G401.6 (cell line): ENCODE data around the gene MAVS.
"Not testable (repeated sequence)": the region's sequence is repeated elsewhere in the genome, so short reads cannot be mapped to it uniquely, and the experiment has no call there.

Experiments
- FAIRE-seq: peaks from 2 replicates; lab custom pipeline; 2012; peaks lifted over from hg19 to GRCh38; lab: Jason Lieb, UNC

MAVS gene

DNA sequence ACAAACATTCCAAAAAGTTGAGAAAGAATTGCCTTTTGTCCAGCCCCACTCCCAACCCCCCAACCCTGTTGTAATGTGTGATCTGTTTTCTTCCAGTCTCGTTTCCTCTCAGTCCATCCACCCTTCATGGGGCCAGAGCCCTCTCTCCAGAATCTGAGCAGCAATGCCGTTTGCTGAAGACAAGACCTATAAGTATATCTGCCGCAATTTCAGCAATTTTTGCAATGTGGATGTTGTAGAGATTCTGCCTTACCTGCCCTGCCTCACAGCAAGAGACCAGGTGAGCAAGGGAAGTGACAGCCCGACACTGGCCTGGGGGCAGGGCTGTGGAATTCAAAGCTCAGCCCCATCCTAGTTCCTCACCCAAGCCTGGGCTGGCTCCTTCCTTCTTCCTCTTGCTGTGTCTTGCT, 7.8 kb downstream of the MAVS start:
- FAIRE-seq = no peak

DNA sequence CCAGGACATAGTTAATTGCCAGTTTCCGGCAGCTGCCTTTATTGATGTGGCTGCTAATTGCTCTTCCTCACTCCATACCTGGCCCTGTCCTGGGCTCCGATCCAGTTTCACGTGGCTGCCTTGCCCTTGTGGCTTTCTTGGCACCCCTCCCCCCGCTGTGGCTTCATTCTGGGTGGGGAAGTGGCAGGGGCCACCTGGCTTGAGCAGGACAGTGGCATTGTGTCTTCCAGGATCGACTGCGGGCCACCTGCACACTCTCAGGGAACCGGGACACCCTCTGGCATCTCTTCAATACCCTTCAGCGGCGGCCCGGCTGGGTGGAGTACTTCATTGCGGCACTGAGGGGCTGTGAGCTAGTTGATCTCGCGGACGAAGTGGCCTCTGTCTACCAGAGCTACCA, 10.8 kb downstream of the MAVS start:
- FAIRE-seq = no peak

DNA sequence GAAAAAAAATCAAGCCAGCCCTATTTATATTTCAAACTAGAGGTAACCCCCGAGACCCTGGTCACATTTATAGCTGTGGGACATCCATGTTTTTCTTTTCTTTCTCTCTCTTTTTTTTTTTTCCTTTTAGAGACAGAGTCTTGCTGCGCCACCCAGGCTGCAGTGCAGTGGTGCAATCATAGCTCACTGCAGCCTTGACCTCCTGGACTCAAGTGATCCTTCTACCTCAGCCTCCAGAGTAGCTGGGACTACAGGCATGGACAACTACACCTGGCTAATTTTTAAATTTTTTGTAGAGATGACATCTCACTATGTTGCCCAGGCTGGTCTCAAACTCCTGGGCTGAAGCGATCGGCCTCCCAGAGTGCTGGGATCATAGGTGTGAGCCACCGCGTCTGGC, 12.1 kb downstream of the MAVS start:
- no peak for FAIRE-seq

DNA sequence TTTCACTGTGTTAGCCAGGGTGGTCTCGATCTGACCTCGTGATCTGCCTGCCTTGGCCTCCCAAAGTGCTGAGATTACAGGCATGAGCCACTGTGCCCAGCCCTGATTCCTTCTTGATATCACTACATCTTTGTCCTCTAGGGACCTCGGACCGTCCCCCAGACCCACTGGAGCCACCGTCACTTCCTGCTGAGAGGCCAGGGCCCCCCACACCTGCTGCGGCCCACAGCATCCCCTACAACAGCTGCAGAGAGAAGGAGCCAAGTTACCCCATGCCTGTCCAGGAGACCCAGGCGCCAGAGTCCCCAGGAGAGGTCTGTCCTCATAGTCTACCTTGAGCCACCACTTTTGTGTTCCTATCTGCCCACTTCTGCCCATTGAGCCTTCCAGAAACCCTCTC, 14.6 kb downstream of the MAVS start:
- no peak for FAIRE-seq

DNA sequence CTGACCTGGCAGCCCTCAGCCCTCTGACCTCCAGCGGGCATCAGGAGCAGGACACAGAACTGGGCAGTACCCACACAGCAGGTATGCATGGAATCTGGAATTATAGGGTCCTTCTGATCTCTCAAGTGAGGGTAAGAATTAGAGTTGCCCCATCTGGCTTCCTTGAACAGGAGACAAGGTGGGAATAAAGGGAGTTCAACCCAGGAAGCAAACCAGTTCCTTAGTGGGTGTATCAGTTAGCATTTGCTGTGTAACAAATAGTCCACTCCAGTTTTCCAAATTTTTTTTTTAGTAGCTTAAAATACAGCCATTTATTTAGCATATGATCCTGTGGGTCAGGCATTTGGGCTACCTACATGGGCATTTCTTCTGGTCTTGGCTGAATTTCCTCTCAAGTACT, 15.7 kb downstream of the MAVS start:
- no peak for FAIRE-seq

DNA sequence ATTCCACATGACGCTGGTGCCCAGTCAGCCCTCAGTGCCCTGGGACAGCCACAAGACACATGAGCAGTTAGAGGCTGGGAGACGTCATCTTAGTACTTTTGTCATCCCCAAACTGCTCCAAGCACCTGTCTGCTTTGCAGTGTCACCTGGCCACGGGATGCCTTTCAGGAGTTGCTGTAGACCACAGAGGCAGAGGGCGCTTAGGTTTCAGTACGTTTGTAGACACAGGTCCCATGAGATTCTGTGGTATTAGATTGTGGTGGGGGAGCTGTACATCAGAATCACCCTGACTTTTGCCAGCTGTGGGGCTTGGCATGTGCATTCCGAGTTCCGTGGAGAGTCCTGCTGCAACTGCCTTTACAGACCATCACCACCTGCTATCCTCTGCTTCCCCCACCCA, 16.7 kb downstream of the MAVS start:
- FAIRE-seq = no peak

DNA sequence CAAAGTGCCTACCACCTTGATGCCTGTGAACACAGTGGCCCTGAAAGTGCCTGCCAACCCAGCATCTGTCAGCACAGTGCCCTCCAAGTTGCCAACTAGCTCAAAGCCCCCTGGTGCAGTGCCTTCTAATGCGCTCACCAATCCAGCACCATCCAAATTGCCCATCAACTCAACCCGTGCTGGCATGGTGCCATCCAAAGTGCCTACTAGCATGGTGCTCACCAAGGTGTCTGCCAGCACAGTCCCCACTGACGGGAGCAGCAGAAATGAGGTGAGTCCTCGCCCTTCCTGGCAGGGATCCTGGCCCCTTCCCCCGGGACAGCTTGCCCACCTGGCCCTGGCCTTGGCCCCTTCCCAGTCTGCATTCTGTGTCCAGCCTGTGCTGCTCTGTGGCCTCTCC, 17.9 kb downstream of the MAVS start:
- FAIRE-seq = no peak

DNA sequence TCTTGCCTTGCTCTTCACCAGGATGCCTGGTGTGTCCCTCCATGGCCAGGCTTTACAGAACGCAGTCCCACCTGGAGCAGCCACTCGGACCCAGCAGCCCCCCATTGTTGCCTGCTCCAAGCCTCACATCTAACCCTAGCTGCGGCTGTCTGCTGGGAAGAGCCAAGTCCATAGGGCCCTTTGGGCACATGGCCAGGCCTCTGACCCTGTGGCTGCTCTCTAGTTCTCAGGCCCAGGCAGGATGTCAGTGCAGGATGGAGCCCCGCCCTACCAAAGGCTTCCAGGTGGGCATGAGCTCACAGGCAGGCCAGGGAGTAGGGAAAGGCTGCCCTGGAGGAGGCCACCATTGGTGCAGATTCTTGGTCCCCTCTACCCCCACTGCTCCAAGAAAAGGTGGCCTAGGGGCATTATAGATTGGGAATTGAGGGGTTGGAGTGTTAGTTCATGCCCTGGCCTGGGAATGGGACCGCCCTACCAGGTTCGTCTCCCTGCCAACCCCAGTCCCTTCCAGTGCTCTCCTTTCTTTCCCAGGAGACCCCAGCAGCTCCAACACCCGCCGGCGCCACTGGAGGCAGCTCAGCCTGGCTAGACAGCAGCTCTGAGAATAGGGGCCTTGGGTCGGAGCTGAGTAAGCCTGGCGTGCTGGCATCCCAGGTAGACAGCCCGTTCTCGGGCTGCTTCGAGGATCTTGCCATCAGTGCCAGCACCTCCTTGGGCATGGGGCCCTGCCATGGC, 18.7 kb downstream of the MAVS start:
- FAIRE-seq = no peak

DNA sequence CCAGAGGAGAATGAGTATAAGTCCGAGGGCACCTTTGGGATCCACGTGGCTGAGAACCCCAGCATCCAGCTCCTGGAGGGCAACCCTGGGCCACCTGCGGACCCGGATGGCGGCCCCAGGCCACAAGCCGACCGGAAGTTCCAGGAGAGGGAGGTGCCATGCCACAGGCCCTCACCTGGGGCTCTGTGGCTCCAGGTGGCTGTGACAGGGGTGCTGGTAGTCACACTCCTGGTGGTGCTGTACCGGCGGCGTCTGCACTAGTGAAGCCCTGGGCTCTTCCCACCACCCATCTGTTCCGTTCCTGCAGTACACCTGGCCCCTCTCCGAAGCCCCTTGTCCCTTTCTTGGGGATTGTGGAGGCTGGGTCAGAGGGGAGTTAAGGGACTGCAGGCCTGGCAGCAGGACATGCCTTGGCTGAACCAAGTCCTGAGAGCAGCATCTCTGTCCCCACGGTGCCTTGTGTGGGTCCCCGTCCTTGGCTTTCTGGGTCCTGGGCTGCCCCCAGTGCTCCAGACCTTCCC, 19.3 kb downstream of the MAVS start:
- no peak for FAIRE-seq

DNA sequence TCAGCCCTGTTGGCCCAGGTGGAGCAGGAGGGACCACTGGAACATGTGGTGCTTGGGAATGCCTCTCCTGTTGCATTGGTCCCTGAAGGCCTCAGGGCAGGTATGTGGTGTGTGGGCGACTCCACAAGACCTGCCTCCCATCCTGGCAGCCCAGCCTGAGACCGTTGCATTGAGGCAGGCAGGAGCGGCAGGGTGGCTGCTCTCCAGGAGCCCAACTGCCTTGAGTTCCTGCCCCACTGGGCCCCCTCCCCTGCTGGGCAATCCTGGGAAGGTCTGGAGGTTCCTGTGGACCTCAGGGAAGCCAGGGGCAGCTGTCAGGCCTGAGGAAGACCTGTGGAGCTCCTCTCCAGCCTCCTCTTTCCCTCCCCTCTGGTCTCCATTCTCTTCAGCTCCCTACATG, 19.8 kb downstream of the MAVS start:
- FAIRE-seq = no peak

DNA sequence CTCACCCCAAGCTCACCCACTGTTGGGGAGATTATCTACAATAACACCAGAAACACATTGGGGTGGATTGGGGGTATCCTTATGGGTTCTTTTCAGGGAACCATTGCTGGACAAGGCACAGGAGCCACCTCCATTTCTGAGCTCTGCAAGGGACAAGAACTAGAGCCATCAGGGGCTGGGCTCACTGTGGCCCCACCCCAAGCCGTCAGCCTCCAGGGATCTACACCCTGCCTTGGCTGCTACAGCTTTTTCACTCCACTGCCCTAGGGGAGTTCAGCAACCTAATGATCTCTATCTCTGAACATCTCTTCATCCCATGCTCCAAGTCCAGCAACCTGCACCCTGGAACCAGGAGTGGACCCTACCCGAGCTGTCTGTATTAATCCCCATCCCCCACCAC, 21.2 kb downstream of the MAVS start:
- FAIRE-seq = no peak

DNA sequence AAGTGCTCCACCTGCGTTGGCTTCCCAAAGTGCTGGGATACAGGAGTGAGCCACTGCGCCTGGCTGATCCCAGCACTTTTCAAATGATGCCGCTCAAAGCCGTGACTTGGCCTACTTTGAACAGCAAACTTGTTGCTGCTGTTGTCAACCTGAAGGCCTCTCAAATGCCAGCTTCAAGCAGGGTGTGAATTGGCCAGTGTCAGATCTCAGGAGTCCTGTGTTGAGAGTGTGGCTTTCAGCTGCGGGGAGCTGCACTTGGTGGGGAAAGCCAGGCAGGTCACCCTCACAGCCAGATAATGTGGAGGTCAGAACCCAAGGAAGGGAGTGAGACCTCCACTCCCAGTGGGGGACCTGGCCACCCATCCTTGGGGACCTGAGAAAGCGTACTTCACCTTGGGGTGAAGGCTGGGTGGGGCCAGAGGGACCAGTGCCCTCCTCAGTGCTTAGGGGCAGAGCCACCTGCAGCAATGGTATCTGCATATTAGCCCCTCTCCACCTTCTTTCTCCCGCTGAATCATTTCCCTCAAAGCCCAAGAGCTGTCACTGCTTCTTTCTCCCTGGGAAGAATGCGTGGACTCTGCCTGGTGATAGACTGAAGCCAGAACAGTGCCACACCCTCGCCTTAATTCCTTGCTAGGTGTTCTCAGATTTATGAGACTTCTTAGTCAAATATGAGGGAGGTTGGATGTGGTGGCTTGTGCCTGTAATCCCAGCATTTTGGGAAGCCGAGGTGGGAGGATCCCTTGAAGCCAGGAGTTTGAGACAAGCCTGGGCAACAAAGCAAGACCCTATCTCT, 23.4 kb downstream of the MAVS start:
- no peak for FAIRE-seq

DNA sequence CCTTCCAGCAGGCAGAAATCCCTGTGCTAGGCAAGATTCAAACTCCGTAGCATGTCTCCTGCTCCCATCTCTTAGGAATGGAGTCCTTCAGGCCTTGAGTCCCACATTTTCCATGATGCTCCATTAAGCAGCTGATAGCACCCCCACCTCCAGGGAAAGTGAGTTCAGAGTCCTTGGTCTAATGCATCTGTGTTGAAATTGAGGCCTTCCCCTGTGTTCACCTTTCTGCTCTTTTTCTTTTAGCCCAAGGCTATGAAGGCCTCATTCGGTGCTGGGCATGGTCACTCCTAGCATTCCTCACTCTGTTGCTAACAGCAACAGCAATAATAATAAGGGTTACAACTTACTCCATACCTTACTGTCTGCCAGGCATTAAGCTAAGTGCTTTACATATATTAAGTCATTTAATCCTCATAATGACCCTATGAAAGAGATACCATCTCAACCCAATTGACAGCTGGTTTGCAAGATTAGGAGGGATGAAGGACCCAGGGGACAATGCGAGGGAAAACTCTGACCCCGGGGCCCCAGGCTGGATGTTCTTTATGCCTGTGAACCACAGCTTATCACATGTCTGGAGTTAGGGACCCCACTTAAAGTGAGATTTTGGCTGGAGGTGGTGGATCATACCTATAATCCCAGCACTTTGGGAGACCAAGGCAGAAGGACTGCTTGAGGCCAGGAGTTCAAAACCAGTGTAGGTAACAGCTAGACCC, 25.1 kb downstream of the MAVS start:
- FAIRE-seq = no peak

DNA sequence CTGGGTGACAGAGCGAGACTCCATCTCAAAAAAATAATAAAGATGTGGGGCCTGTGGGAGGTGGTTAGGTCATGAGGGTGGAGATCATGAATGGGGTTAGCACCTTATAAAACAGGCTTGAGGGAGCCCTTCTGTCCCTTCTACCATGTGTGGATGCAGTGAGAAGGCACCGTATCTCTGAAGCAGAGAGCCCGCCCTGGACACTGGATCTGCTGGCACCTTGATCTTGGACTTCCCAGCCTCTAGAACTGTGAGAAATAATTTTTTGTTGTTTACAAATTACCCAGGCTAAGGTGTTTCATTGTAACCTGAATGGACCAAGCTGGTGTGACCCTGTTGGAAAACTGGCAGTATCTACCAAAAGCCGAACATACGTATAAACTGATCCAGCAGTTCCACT, 26.9 kb downstream of the MAVS start:
- FAIRE-seq = no peak

DNA sequence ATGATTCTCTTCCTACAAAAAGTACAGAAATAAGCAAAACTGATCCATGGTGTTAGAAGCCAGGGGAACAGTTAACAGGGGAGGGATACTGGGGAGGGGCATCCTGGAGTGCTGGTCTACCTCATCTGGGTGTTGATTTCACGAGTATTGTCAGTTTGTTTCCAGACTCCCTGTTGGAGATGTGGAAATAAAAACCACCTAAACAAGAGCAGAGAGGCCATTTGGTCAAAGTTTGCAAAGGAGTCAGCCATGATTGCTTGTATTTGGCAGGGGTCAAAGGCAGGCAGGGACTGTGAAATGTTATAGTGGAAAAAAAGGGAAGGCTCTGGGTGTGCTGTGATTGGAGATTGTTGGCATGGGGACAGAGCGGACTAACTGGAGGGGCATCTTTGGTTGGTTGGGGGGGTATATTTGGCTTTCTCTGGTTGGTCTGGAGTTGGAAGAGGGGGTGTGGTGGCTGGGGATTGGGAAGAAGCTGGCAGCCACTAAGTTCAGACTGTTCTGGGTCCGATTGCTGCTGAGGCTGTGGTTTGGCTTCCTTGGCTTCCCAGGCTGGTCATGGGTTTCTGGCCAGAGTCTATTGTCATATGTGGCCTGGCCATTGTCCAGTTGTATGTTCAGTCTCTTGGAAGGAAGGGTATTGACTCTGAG, 27.7 kb downstream of the MAVS start:
- no peak for FAIRE-seq

DNA sequence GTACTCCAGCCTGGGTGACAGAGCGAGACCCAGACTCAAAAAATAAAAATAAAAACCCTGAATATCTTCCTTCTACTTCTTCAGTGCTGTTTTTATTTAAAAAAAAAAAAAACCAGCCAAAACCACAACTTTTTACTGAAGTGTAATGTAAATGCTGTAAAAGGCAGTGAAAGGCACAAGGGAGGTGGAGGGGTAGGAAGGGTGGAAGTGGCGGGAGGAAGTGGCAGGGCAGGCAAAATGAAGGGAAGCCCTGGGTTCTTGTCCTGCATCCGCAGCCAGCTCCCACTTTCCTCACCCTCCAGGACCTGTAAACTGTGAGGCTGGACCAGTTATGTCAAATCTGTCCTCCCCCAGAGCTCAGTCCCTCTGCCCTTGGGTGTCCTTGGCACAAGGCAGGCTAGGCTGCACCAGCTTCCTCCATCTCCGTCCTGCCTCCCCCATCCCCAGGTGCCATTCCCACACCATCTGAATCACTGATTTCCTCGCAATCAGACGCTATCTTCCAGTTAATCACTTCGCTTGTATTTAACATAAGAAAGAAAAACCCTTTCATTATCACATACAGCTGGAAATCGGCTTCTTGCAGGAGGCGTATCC, 28.8 kb downstream of the MAVS start:
- FAIRE-seq = no peak

DNA sequence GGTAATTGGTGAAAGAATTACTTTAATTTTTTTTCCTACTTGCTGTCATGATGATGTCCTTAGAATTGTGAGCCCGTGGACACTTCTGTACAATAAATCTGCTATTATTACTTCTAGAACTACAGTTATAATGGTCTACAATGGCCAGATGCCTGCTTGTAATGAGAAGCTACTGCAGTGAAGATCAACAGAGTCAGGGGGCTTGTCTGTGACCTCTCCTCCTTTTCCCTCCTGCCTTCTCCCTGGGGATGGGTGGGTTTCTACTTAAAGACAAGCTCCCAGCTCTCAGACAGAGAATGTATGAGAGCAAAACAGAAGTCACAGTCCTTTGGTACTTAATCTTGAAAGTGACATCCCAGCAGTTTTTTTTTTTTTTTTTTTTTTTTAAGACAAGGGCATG, 29.4 kb downstream of the MAVS start:
- no peak for FAIRE-seq

DNA sequence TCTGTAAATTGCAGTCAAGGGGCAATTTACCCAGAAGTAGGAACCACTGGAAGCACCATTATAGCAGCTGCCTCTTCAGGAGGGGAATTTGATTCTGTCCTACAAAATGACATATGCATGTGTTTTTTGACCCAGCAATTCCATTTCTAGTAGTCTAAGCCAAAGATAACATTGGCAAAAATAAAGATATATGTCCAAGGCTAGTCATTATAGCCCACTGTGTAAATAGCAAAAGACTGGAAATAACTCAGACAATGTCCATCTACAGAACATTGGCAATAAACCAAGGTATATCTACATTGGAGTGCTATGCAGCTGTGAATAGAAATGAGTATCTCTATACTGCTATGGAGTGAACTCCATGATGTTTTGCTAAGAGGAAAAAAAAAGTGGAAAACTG, 30.0 kb downstream of the MAVS start:
- FAIRE-seq = no peak

DNA sequence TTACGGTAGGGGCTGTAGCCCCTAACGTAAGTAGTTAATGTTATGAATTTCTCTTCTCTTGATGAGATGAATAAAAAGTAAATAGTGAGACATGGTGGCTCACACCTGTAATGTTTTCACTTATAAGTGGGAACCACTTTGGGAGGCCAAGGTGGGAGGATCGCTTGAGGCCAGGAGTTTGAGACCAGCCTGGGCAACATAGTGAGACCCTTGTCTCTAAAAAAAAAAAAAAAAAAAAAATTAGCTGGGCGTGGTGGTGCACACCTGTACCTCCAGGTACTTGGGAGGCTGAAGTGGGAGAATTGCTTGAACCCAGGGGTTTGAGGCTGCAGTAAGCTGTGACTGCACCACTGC, 32.3 kb downstream of the MAVS start:
- not testable (repeated sequence) for FAIRE-seq

DNA sequence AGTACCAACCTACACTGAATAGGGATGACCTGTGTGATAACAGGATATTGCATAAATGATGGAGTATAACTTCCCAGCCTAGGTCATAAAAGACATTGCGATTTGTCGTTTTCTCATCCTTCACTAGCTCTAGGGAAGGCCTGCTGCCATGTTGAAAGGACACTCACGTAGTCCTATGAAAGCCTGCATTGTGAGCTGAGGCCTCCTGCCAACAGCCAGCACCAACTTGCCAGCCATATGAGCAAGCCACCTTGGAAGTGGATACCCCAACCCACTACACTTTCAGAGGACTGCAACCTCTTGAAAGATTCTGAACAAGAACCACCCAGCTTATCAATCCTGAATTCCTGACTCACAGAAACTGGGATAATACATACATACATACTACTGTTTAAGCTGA, 39.1 kb downstream of the MAVS start:
- no peak for FAIRE-seq

DNA sequence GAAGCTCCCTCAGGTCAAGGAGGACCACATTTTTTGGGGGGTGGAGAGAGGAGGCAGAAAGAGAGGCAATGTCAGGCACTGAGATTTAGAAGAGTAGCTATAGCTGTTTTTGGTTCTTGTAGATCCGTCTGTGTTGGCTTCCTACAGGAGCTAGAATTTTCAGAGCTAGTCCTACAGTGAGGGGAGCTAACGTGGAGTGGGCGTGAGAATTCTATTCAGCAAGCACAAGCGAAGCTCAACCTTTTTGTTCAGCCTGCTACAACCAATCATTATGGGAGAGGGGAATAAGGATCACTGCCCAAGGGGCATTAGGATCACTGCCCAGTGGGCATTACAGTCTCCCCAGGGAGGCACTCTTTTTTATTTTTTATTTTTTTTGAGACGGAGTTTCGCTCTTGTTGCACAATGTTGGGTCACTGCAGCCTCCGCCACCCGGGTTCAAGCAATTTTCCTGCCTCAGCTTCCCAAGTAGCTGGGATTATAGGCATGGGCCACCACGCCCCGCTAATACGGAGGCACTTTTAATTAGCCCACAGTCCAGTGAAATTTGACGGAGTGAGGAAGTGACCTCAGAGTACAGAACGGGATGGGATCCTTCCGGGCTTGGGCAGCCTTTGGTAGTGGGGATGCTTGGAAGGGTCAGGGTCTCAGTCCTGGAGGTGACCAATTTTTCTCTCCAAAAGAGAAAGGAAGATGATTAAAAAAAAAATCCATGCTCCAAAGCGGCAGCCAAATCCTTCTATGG, 41.4 kb downstream of the MAVS start:
- no peak for FAIRE-seq
